ENCODE data around the gene PXYLP1. TPM values are rescaled to one million over a fixed set of nuclear protein-coding genes. Genes with fewer than 3 reads are reported as not detected.
A peak's percentile ranks its signal among the peaks of the same experiment; 100 is the strongest.

PXYLP1 gene
- total RNA-seq, 1 donor from 2014 or later: 6.1 TPM

DNA sequence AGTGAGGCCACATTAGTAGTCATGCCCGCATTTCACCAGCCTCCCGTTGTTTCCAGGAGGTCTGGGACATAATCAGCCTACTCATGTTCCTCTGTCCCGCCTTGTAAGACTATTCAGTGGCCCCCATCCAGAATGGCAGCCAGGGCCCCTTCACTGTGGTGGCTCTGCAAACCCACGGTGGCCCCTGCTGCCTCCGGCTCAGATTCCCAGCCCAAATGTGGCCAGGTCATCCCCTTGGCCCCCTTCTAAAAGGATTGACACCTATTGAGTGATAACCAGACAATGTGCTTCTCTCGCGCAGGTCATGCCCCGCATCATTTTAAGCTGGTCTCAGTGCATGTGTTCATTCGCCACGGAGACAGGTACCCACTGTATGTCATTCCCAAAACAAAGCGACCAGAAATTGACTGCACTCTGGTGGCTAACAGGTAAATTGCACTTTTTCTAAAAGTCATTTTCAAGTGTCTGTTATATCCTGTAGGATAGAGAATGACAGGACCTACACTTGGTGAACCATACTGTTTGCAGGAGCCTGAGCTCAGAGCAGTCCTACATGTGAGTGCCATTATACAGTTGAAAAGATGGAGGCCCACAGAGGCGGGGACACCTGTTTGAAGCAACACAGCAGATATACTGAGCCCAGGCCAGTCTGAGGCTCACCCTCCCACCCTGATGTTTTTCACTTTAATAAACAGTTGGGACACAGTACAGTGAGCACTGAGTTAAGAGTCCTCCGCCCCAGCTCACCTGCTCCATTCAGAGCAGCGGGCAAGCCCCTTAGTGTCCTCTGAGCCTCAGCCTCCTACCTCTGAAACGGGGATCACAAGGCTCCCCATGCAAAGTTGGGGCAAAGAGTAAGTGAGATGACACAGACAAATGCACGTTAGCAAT, 47.7 kb downstream of the PXYLP1 start:
- peaks cover 9% of the 10 kb centered on the region for H3K36me3 Mint-ChIP-seq (ENCODE audit: low read depth, unreplicated experiment)
- peak overlapping the region; percentile 36 for H3K27ac Mint-ChIP-seq (ENCODE audit: unreplicated experiment)
- no peak overlapping the region for H3K4me3 Mint-ChIP-seq (ENCODE audit: unreplicated experiment)
- TF ChIP-seq, protein P1, sequence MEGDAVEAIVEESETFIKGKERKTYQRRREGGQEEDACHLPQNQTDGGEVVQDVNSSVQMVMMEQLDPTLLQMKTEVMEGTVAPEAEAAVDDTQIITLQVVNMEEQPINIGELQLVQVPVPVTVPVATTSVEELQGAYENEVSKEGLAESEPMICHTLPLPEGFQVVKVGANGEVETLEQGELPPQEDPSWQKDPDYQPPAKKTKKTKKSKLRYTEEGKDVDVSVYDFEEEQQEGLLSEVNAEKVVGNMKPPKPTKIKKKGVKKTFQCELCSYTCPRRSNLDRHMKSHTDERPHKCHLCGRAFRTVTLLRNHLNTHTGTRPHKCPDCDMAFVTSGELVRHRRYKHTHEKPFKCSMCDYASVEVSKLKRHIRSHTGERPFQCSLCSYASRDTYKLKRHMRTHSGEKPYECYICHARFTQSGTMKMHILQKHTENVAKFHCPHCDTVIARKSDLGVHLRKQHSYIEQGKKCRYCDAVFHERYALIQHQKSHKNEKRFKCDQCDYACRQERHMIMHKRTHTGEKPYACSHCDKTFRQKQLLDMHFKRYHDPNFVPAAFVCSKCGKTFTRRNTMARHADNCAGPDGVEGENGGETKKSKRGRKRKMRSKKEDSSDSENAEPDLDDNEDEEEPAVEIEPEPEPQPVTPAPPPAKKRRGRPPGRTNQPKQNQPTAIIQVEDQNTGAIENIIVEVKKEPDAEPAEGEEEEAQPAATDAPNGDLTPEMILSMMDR (IDR thresholded peaks at IDR 0.05; ENCODE audit: insufficient read depth, low read depth, low read length): peak; percentile 60
- no peak for TF ChIP-seq EZH2 (IDR thresholded peaks at IDR 0.05; ENCODE audit: insufficient read depth, low read length)
- no peaks in the 10 kb centered on the region for H4K20me1 ChIP-seq (ENCODE audit: insufficient read depth, low read length)
- H3K36me3 ChIP-seq (ENCODE audit: insufficient read depth, low read length): no peaks in the 10 kb centered on the region
- DNase-seq (ENCODE audit: low read depth) (peak; percentile 17), FAIRE-seq (no peak)
- peak overlapping the region; percentile 40 for H2AFZ ChIP-seq (ENCODE audit: low read depth, low read length)
- H3K9ac ChIP-seq (ENCODE audit: low read length): peak overlapping the region; percentile 47
- no peaks in the 10 kb centered on the region for H3K9me3 Mint-ChIP-seq (ENCODE audit: unreplicated experiment)
- H3K27me3 Mint-ChIP-seq (ENCODE audit: low read depth, unreplicated experiment): peaks cover 10% of the 10 kb centered on the region
- peaks cover 17% of the 10 kb centered on the region for H3K4me1 Mint-ChIP-seq (ENCODE audit: low read depth, unreplicated experiment)
- H3K4me2 ChIP-seq (ENCODE audit: low read length): peak overlapping the region; percentile 27
- H3K79me2 ChIP-seq (ENCODE audit: insufficient read depth, low read length): no peaks in the 10 kb centered on the region
- no peak overlapping the region for H3K4me3 ChIP-seq (ENCODE audit: insufficient read depth, low read depth, low read length)
- no peaks in the 10 kb centered on the region for H3K27me3 ChIP-seq (ENCODE audit: insufficient read depth, low read length)
- peaks cover 18% of the 10 kb centered on the region for H3K4me1 ChIP-seq (ENCODE audit: insufficient read depth, low read length)
- H3K9me3 ChIP-seq (ENCODE audit: insufficient read depth, low read depth, low read length): no peaks in the 10 kb centered on the region
- H3K27ac ChIP-seq (ENCODE audit: low read depth, low read length): peak overlapping the region; percentile 64

DNA sequence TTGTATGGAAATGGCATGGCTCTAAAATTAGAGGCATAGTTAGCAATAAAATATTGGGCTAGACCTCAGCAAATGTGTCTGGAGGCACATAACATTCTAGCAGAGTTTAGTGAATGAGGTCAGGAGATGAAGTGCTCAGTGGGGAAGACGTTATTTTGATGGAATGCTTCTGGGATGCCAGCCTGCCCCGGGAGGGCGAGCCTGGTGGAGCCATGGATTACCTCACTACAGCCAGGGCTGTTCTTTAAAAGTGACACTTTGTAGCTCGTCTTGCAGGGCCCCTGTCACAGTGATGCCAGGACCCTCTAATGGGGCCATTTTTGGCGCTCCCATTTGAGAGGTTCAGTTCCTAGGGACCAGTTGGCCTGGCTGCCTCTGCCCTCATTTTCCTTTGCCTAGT, 48.5 kb downstream of the PXYLP1 start:
- Histone ChIP-seq H3K27me3 (ENCODE audit: insufficient read depth, low read length) (no peaks in the 10 kb centered on the region), H3K4me1 (ENCODE audit: insufficient read depth, low read length) (peaks cover 14% of the 10 kb centered on the region), H3K79me2 (ENCODE audit: insufficient read depth, low read length) (no peaks in the 10 kb centered on the region), H3K36me3 (ENCODE audit: insufficient read depth, low read length) (no peaks in the 10 kb centered on the region), H3K4me2 (ENCODE audit: low read length) (peak overlapping the region; percentile 27), H3K9me3 (ENCODE audit: insufficient read depth, low read depth, low read length) (no peaks in the 10 kb centered on the region), H3K9ac (ENCODE audit: low read length) (peak overlapping the region; percentile 47), H3K27ac (ENCODE audit: low read depth, low read length) (peak overlapping the region; percentile 64), H3K4me3 (ENCODE audit: insufficient read depth, low read depth, low read length) (no peak overlapping the region), H2AFZ (ENCODE audit: low read depth, low read length) (no peak overlapping the region), H4K20me1 (ENCODE audit: insufficient read depth, low read length) (no peaks in the 10 kb centered on the region)
- Mint-ChIP-seq H3K4me3 (ENCODE audit: unreplicated experiment) (no peak overlapping the region), H3K4me1 (ENCODE audit: low read depth, unreplicated experiment) (peaks cover 10% of the 10 kb centered on the region), H3K9me3 (ENCODE audit: unreplicated experiment) (no peaks in the 10 kb centered on the region), H3K27ac (ENCODE audit: unreplicated experiment) (peak overlapping the region; percentile 79), H3K36me3 (ENCODE audit: low read depth, unreplicated experiment) (peaks cover 5% of the 10 kb centered on the region), H3K27me3 (ENCODE audit: low read depth, unreplicated experiment) (peaks cover 10% of the 10 kb centered on the region)
- TF ChIP-seq, protein P1 (IDR thresholded peaks at IDR 0.05; ENCODE audit: insufficient read depth, low read depth, low read length): no peak
- no peak for TF ChIP-seq EZH2 (IDR thresholded peaks at IDR 0.05; ENCODE audit: insufficient read depth, low read length)
- peak; percentile 78 for DNase-seq (ENCODE audit: low read depth)
- peak; percentile 43 for FAIRE-seq

DNA sequence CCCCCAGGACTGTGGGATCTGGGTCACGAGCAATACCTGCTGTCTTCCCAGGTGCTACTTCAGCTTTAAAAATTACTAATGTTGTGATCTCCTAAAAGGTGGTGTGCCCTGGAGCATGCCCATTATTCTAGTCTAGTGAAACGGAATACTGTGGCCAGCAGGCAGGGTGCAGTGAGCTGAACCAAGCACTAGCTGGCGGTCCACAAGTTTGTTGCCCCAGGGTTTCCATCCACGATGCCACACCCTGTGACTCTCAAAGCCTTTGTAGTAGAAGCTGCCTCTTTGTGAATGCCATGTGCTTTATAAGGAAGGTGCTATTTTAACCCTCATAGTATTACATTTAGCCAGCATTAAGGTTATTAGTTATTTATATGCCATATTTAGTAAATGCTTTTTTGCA, 49.1 kb downstream of the PXYLP1 start:
- Mint-ChIP-seq H3K27ac (ENCODE audit: unreplicated experiment) (no peak overlapping the region), H3K4me3 (ENCODE audit: unreplicated experiment) (no peak overlapping the region), H3K4me1 (ENCODE audit: low read depth, unreplicated experiment) (peaks cover 5% of the 10 kb centered on the region), H3K9me3 (ENCODE audit: unreplicated experiment) (no peaks in the 10 kb centered on the region), H3K36me3 (ENCODE audit: low read depth, unreplicated experiment) (peaks cover 5% of the 10 kb centered on the region), H3K27me3 (ENCODE audit: low read depth, unreplicated experiment) (peaks cover 10% of the 10 kb centered on the region)
- Histone ChIP-seq H3K27ac (ENCODE audit: low read depth, low read length) (peak overlapping the region; percentile 30), H2AFZ (ENCODE audit: low read depth, low read length) (no peak overlapping the region), H3K4me1 (ENCODE audit: insufficient read depth, low read length) (peaks cover 14% of the 10 kb centered on the region), H3K4me3 (ENCODE audit: insufficient read depth, low read depth, low read length) (no peak overlapping the region), H3K36me3 (ENCODE audit: insufficient read depth, low read length) (no peaks in the 10 kb centered on the region), H3K9ac (ENCODE audit: low read length) (no peak overlapping the region), H3K4me2 (ENCODE audit: low read length) (no peak overlapping the region), H4K20me1 (ENCODE audit: insufficient read depth, low read length) (no peaks in the 10 kb centered on the region), H3K79me2 (ENCODE audit: insufficient read depth, low read length) (no peaks in the 10 kb centered on the region), H3K27me3 (ENCODE audit: insufficient read depth, low read length) (no peaks in the 10 kb centered on the region), H3K9me3 (ENCODE audit: insufficient read depth, low read depth, low read length) (no peaks in the 10 kb centered on the region)
- FAIRE-seq: no peak
- TF ChIP-seq, protein P1 (IDR thresholded peaks at IDR 0.05; ENCODE audit: insufficient read depth, low read depth, low read length): no peak
- TF ChIP-seq EZH2 (IDR thresholded peaks at IDR 0.05; ENCODE audit: insufficient read depth, low read length): no peak
- no peak for DNase-seq (ENCODE audit: low read depth)

Data from astrocyte (in vitro differentiated cells and primary cell).